SKM-1 treated with dmso at 0.1 percent for 144 hours (cell line): ENCODE measurements around the gene RYR2.
"Not testable (repeated sequence)": the region's sequence is repeated elsewhere in the genome, so short reads cannot be mapped to it uniquely, and the experiment has no call there.

Source experiments
- DNase-seq: peaks from one replicate; lab custom pipeline; 2025; ENCODE audit not compliant: unreplicated experiment; lab: John Stamatoyannopoulos, UW

RYR2 gene

DNA sequence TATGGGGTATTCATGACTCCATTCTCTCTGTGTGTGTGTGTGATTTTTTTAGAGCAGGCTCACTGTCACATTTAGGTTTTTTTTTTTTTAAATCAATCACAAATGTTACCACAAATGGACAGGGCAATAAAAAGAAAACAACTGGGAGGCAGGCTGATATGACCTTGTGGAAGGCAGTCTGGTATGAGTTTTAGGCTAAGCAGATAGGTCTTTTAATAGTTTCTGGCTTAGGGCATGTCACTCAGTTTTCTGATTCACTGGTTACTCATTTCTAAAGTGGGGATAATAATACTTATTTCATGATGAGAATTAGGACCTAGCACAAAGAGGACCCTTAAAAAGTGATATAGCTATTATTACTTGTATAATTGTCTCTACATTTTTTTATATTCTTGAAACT lies 278.9 kb downstream of the RYR2 start:
- DNase-seq = no peak

DNA sequence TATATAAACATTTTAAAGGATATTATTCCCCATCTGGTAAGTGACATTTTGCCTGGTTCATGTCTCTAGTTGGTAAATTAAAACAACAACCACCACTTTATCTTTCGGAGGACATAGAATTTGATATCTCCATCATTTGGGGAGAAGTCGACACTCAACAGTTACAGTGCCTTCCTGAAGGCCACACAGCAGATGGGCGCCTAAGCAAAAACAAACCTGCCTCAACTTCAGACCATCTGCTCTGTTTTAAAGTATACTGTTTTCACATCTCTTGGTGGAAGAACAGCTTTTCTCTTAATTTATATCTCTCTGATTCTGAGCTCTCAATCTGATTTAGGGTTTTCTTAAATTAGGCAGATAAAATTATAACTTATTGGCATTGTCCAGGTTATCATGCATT lies 282.2 kb downstream of the RYR2 start:
- no peak for DNase-seq

DNA sequence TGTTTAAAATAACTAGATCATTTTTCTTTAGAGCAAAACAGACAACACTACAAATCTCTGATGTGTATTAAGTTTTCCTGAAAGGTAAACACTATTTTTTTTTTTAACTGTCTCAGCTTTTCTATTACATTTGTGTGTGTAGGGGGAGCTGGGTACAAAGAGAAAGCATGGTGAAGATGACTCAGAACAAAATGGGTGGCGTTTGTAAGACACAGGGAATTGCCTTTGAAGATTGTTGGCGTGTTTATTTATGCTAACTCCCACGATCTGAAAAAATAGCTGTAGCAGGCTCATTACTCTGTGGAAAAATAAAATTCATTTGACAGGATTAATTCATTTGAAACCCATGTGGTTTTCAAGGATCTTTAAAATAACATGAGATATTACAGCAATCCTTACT lies 285.1 kb downstream of the RYR2 start:
- DNase-seq = no peak

DNA sequence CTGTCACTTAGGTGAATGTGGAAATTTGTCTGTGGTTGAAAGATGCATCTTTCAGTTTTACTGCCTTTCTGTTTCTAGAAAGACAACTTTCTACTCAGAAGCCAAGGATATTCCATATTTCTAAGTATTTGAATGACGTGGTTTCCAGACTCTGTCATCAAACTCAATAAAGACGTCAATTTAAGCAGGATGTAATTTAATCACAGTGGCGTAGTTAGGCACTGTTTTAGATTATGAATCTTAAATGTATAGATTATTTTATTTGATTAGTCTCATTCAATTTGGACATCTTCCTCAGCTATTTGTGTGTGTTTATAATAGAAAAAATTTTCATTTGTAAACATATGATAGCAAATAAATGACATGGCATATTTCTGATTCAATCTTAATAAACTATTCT lies 298.9 kb downstream of the RYR2 start:
- DNase-seq = no peak

DNA sequence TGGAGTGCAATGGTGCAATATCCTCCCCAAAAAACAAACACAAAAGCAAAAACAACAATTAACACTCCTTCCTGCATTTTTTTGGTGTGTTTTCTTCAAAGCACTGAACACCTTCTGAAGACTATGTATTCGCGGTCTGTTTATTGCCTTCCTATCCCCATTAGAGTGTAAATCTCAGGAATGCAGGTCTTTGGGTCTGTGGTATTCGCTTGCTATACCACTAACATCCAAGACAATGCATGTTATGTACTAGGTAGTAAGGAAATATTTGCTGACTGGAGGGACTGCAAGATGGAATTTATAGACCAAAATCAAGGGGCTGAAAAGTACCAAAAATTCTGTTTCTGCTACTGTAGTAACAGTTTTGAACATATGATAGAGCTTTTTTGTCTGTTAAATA lies 299.4 kb downstream of the RYR2 start:
- no peak for DNase-seq

DNA sequence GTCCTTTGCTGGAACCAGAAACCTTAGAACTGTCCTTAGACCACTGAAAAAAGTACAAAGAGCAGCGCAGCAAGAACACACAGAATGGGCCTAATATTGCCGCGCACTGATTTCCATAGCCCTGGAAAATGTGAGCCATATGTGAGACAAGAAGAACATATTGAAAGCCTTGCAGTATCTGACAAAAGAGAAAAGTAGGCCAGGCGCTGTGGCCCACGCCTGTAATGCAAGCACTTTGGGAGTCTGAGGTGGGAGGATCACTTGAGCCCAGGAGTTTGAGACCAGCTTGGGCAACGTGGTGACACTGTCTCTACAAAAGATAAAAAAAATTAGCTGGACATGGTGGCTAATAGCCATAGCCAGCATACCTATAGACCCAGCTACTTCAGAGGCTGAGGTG lies 300.7 kb downstream of the RYR2 start:
- no peak for DNase-seq

DNA sequence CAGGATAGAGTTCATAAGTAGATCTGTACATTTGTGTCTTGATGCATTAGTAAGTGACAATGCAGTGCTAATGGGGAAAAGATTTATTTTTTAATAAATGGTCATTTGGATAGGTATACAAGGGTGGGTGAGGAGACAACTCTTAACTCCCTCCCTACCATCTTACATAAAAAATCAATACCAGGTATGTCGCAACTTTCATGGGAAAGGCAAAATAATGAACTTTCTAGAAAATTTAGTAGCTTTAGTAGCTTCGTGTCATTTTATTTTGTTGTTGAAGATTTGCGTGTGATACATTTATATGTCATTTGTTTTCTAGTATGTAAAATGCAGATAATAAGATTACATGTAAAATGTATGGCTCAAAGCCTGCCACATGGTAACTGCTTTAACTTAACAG lies 310.8 kb downstream of the RYR2 start:
- DNase-seq = no peak

DNA sequence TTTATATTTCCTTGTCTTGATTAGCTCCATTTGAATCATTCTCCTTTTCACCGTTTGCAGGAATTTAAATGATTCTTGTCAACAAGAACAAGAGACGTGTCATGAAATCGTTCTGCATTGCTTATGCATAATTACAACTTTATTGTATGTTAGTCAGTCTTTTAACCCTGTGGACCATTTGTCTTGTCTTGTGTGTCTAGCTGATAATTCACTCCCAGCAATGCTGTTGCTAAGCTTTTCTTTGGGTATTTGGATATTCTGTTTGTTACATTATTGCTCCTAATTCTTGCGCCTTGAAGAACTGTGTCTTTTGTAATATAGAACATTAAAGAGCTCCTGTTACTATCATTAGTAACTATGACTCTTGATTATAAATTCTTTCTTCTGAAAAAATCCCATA lies 311.9 kb downstream of the RYR2 start:
- DNase-seq = no peak

DNA sequence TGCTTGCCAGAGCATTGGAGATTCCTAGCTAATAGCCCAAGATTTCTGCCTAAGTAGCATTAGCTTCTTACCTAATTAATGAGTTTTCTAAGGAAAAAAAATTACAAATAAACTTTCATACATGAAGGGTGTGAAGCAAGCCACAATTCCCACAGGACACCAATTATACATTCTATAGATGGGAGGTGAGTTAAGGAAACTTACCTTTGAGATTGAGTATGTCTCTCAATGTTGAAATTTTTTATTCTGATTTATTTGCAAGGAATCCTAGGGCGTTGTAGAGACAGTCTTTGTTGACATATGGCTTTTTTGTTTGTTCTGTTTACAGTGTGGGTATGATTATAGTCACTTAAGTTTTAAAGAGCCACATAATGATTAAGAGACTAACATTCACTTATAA lies 313.0 kb downstream of the RYR2 start:
- no peak for DNase-seq

DNA sequence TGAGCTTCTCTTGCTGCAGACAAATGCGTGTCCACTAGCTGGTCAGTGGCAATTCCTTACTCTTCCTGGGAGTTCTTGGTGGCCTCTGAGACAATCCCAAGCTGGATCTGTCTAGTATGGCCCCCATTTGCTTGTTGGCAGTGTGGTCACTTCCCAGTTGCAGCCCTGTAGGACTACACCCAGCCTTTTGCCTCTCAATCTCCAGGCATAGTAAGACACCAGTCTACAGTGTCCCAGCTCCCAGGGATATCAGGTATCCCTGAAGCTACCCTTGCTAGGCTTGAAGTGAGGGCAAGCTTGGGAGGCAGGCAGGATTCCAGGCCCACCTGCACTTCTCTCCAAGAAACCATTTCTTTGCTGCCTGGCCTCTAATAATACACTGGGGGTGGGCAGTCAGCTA lies 316.6 kb downstream of the RYR2 start:
- no peak for DNase-seq

DNA sequence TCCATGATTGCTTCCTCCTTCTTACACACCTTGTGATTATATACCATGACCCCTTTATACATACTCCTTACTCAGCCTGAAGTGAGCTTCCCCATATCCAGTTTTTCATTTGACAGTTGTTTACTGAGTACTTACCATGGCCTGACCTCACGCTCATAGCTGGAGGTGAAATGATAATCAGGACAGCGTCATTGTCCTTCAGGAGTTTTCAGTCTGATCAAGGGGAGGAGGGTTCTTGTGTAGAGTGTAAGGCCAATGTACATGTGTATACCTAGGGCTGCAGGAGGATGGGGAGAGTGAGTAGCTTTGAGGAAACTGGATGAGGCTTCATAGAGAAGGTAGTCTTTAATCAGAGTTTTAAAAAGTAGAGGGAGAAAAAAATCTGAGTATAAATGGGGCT lies 325.8 kb downstream of the RYR2 start:
- DNase-seq = no peak

DNA sequence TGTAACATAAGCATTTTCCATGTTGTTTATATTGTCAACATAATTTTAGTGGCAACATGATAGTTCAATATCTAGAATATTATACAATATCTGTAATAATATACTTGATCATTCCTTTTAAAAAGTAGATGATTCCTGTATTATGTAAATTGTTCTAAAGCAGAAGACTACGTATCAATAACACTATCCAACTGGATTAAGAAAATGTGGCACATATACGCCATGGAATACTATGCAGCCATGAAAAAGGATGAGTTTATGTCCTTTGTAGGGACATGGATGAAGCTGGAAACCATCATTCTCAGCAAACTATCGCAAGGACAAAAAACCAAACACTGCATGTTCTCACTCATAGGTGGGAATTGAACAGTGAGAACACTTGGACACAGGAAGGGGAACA lies 329.5 kb downstream of the RYR2 start:
- not testable (repeated sequence) for DNase-seq

DNA sequence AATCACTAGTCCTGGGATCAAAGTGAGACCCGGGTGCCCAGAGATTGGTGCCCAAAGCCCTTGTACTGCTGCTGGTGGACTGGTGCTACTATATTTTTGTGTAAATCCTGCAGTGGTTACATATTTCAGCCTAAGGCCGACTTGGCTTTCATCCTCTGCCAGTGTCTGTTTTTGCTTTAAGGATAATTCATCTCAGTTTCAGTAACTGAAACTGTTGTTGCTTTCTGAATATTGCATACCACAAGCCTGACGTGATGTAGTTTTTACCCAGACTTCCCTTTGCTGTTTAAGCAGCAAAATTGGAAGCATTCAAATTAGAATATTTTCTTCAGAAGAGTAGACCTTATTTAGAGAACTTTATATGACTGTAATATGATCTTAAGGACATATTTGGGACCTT lies 341.8 kb downstream of the RYR2 start:
- DNase-seq = no peak

DNA sequence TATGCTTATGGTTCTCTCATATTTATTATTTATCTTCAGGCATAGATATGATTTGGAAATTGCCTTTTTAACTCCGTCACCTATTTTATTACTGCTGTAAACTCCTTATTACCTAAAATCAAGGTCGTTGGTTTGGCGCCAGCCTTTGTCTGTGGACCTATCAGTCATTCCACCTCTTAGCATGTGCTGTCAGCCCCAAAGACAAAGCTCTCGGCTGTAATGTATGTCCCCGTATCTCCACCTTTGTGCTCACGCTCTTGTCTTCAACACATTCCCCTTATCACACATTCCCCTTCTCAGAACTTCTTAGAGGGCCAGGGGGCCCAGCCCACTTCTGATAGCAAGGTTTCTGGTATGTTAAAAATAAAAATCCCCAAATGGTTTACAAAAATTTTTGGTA lies 342.2 kb downstream of the RYR2 start:
- DNase-seq = no peak

DNA sequence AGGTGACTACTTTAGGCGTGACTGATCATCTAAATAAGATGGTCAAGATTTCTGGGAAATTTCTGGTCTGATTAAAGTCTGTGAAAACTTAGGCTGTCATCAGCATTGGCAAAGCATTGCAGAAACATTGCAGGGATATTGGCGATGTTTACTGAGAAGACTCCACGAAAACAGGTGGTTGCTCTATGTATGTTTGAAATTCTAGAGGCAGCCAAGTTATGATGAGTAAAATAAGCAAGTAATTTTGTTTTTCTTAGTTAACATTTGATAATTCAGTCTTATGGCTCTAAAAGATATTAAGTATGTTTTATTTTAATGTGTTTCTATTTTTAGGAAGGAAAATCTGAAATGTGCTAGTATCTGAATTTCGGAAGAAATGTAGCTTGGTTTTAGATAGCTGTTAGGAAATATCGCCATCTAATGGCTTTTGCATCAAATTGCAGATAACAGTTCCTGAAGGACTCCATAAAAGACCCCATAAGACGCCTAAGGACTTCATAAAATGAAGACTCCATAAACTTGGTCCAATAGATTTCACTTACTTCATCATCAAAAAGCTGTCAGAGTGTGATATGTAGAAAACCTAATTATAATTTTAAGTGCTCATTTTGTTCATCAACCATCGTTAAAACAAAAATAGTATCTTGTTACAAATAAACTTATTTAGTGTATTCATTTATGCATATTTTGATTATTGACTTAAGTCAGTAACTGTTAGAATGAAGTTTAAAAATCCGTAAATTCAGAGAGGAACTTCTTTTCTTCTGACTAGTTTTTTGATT lies 344.6 kb downstream of the RYR2 start:
- DNase-seq = peak; percentile 45

DNA sequence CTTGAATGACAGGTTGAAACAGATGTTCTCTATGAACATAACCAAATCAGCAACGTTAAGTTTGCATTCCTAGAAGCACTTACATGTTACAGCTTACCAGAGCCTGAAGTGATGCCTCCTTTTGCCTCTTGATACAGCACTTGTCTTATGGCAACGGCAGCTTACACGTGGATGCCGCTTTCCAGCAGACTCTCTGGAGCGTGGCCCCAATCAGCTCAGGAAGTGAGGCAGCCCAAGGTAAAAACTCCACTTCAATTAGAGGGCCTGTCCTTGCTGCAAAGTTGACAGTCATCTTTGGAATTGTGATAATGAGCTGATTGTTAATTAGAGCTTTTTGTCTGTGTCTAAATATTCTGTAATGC lies 345.1 kb downstream of the RYR2 start:
- no peak for DNase-seq

DNA sequence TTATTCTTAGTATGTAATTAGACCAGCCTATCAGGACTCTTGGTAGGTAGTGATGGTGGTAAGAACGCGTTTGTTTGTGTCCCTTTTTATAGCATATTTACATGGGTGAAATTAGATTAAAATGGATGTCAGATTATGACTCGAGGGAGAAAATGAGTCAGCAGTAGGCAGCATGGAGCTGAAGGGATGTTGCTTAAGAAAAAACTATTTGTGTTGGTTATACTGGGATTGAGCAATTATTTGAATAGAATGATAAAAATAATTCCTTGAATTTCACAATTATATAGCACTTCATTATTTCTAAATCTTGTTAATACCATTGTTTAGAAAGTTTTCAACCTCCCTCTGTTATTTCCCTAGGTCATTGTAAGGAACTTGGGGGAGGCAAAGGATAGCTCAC lies 348.8 kb downstream of the RYR2 start:
- no peak for DNase-seq

DNA sequence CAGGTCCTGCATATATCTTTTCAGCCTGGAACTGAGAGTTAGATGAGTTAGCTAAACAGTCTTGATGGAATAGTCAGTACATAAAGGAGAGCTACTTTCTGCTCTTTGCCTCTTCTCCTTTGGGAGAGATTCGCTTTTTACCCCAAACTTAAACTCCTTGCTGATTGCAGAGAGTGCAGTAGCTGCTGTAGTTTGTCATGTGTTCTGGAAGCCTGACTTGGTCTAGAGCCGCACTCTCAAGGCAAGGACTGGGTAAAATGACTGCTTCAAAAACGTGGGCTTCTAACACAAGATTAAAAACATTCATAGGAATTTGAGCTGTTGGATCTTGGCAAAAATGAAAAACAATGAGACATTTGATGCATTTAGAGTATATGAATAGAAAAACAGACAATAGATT lies 351.6 kb downstream of the RYR2 start:
- no peak for DNase-seq

DNA sequence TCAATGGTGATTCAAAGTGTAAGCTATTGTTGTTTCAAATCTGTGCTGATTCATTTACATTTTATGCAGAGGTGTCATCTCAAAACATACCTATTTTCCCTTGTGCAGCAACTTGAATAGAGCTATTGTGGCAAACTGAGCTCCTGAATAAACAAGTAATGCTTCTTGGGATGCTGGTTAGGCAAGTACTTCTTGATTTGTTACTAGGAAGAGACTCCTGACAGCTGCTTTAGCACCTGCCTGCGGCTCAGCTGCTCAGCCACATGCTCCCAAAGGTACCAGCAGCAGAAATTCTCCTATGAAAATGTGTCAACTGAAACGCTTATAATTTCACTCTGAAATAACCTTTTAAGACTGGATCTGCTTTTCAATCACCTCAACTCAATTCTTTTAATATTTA lies 352.3 kb downstream of the RYR2 start:
- no peak for DNase-seq

DNA sequence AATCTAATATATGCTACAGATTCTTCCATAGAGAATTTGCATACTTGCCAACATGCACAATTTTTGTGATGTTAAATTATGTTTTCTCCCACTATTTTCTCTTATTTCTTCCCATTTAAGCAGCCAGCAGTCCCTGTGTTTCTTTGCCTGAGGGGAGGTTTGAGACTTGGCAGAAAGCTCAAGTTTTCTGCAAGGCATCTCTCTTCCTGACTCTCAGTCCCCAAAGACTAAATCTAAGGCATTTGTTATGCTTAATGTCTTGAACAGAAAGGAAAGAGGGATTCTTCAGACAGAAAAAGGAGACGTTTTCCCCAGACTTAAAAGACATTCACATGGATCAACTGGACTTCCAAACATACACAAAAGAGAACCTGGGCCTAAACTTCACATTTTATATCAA lies 354.4 kb downstream of the RYR2 start:
- no peak for DNase-seq

DNA sequence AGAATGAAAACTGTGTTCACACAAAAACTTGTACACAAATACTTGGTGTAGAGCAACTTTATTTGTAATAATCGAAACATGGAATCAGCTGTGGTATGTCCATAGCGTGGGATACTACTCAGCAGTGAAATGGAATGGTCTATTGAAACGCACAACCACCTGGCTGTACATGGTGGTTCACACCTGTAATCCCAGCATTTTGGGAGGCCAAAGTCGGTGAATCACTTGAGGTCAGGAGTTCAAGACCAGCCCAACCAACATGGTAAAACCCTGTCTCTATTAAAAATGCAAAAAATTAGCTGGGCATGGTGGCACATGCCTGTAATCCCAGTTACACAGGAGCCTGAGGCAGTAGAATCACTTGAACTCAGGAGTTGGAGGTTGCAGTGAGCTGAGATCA lies 356.8 kb downstream of the RYR2 start:
- DNase-seq = no peak

DNA sequence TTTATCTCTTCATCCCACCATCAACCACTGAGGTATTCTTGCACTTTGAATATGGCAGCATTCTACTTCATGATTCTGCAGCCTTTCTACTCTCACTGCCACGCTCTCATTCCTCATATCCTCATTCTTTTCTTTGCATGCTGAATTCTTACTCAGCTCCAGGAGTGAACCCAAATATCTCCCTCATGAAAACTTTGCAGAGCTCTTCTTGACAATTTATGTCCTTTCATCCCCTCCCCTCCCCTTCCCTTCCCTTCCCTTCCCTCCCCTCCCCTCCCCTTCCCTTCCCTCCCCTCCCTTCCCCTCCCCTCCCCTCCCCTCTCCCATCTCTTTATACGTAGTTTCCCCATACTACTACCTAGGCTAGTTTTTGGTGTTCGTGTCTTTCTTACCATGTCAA lies 363.9 kb downstream of the RYR2 start:
- no peak for DNase-seq

DNA sequence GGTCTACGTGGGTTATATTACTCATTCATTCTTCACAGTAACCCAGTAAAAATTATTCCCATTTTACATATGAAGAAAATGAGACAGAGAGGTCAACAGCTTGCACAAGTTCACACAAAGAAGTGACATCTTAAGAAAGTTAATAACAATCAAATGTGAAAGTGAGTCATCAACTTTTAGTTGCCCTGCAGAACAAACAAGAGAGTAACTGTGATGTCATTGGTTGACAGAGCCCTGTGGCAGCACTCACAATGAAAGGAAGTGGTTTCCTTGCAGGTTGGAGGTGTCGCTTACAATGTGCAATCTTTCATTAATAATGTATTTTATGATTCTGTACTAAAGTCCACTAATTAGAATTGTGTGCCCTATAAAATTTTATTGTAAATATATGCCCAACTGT lies 369.6 kb downstream of the RYR2 start:
- DNase-seq = no peak
